GM12878 (cell line): ENCODE data around the gene NEK7. TPM values are rescaled to one million over a fixed set of nuclear protein-coding genes. Genes with fewer than 3 reads are reported as not detected.

Experiments
- CEBPB ChIP-seq, 2 experiments: fragments of 150-350 bp in 1 of 2; IDR thresholded peaks; 2 replicates each; pipeline ENCODE4 v1.6.1; 2012 to 2014; ENCODE audit warnings: low read depth in 2 of 2, low read length in 2 of 2, borderline replicate concordance in 1 of 2, inconsistent platforms in 1 of 2
- CEBPZ ChIP-seq: fragments of 150-350 bp; IDR thresholded peaks from 2 replicates; pipeline ENCODE4 v1.6.1; 2016; ENCODE audit warnings: low read depth, low read length
- KDM1A ChIP-seq: fragments of 200-600 bp; sonication (generic); IDR thresholded peaks from 2 replicates; pipeline ENCODE4 v1.6.1; 2016; ENCODE audit warnings: borderline replicate concordance
- NR2C1 ChIP-seq: fragments of 450-650 bp; IDR thresholded peaks from 2 replicates; pipeline ENCODE4 v1.6.1; 2017; ENCODE audit warnings: antibody characterized with exemption, mild to moderate bottlenecking, moderate library complexity
- REST ChIP-seq: IDR thresholded peaks from 2 replicates; pipeline ENCODE4 v1.6.1; 2012; ENCODE audit warnings: mild to moderate bottlenecking, low read depth, low read length
- RUNX3 ChIP-seq: IDR thresholded peaks from 2 replicates; pipeline ENCODE4 v1.6.1; 2012; ENCODE audit warnings: low read length, inconsistent platforms
- SKIL ChIP-seq: fragments of 450-650 bp; IDR thresholded peaks from 2 replicates; pipeline ENCODE4 v1.6.1; 2017; ENCODE audit warnings: mild to moderate bottlenecking, low read depth, inconsistent platforms; ENCODE audit not compliant: poor library complexity, severe bottlenecking
- SP1 ChIP-seq: IDR thresholded peaks from one replicate; pipeline ENCODE4 v1.6.1; 2011; ENCODE audit warnings: low read depth, low read length
- SPI1 ChIP-seq: IDR thresholded peaks from 2 replicates; pipeline ENCODE4 v1.6.1; 2011; ENCODE audit warnings: low read depth, mild to moderate bottlenecking, low read length, moderate library complexity, borderline replicate concordance; ENCODE audit not compliant: insufficient read depth
- TAF1 ChIP-seq: IDR thresholded peaks from 2 replicates; pipeline ENCODE4 v1.6.1; 2011; ENCODE audit warnings: mild to moderate bottlenecking, low read depth, low read length, borderline replicate concordance
- TARDBP ChIP-seq: IDR thresholded peaks from 2 replicates; pipeline ENCODE4 v1.6.1; 2016; ENCODE audit warnings: borderline replicate concordance
- YBX1 ChIP-seq: fragments of 450-650 bp; IDR thresholded peaks from 2 replicates; pipeline ENCODE4 v1.6.1; 2016; ENCODE audit warnings: antibody characterized with exemption
- ZBTB33 ChIP-seq: fragments of 450-650 bp; IDR thresholded peaks from 2 replicates; pipeline ENCODE4 v1.6.1; 2017; ENCODE audit warnings: mild to moderate bottlenecking
- ZNF592 ChIP-seq: fragments of 450-650 bp; IDR thresholded peaks from 2 replicates; pipeline ENCODE4 v1.6.1; 2017; ENCODE audit warnings: mild to moderate bottlenecking, moderate library complexity
- polyA plus RNA-seq, 11 experiments: library from polyadenylated mRNA; depleted of rRNA in 4 of 11; unstranded in 6 of 11; stranded (reverse) in 5 of 11; fragments of >200 nt; fragmentation: Nextera tagmentation in 4 of 11; fragmentation: Illumina TruSeq in 1 of 11; extraction: Ambion mirVana in 4 of 11; extraction: Trizol in 1 of 11; gene quantifications; 1 replicate in 1 of 11; 2 replicates in 10 of 11; pipeline versions ENCODE4 v1.2.1 to v1.2.3, GENCODE V29; 2011 to 2016; ENCODE audit warnings: inconsistent platforms in 2 of 11, missing spikeins in 2 of 11, low read depth in 1 of 11
- total RNA-seq, 4 experiments: library from RNA; depleted of rRNA in 3 of 4; stranded (reverse); fragments of >200 nt in 3 of 4; fragmentation: Illumina TruSeq in 1 of 4; extraction: Trizol in 1 of 4; gene quantifications; 2 replicates each; pipeline versions ENCODE4 v1.2.1 to v1.2.3, GENCODE V29; 2013 to 2021

NEK7 gene
- total and polyA plus RNA-seq, 10 of the 15 experiments (the other 5 are each of a cell fraction or from before 2014, with no cell fraction given) = 9.4 to 77.7 (median 24.0) TPM

GRCh38 chr1:198162091-198162767 lies 5.4 kb downstream of the NEK7 start (continued):
- TF ChIP-seq ZNF592 (no peak), TAF1 (no peak), RUNX3 (no peak), YBX1 (no peak), NR2C1 (0 out of 2 replicates have a peak, but pooled peaks have one; percentile 31), ZBTB33 (no peak), KDM1A (no peak), REST (no peak), SPI1 (peak; percentile 67), CEBPZ (no peak), TARDBP (no peak), SKIL (no peak), CEBPB (IDR thresholded peaks at IDR 0.05; ENCODE audit: borderline replicate concordance in 1 of 2, low read depth in 2 of 2, low read length in 2 of 2) (no peak), SP1 (no peak)
